ENCODE data around the gene FN1.

The FN1 gene

GRCh38 chr2:215380699-215381098 lies 55.2 kb downstream of the FN1 start:
- DNase-seq: no peak

- no peak for DNase-seq
These were observed 55.9 kb downstream of the FN1 start for GRCh38 chr2:215379948-215380347.

GRCh38 chr2:215379039-215379438 lies 56.8 kb downstream of the FN1 start:
- no peak for DNase-seq

GRCh38 chr2:215378045-215378444 lies 57.8 kb downstream of the FN1 start:
- no peak for DNase-seq

- no peak for DNase-seq
These were observed 58.6 kb downstream of the FN1 start for GRCh38 chr2:215377283-215377682.

GRCh38 chr2:215376103-215376780 lies 59.6 kb downstream of the FN1 start:
- DNase-seq: no peak

GRCh38 chr2:215375467-215375830 lies 60.4 kb downstream of the FN1 start:
- DNase-seq: no peak

- no peak for DNase-seq
These were observed 61.0 kb downstream of the FN1 start for GRCh38 chr2:215374642-215375466.

GRCh38 chr2:215374002-215374401 lies 61.9 kb downstream of the FN1 start:
- no peak for DNase-seq

- DNase-seq: no peak
These were observed 62.8 kb downstream of the FN1 start for GRCh38 chr2:215372968-215373649.

- no peak for DNase-seq
These were observed 63.7 kb downstream of the FN1 start for GRCh38 chr2:215371915-215372897.

GRCh38 chr2:215370112-215370965 lies 65.5 kb downstream of the FN1 start:
- no peak for DNase-seq

GRCh38 chr2:215369181-215369760 lies 66.6 kb downstream of the FN1 start:
- no peak for DNase-seq

GRCh38 chr2:215368493-215368809 lies 67.4 kb downstream of the FN1 start:
- DNase-seq: no peak

GRCh38 chr2:215367662-215368492 lies 68.0 kb downstream of the FN1 start:
- DNase-seq: no peak

- no peak for DNase-seq
These were observed 69.3 kb downstream of the FN1 start for GRCh38 chr2:215366440-215367032.

- DNase-seq: no peak
These were observed 70.6 kb downstream of the FN1 start for GRCh38 chr2:215365184-215365658.

- no peak for DNase-seq
These were observed 71.4 kb downstream of the FN1 start for GRCh38 chr2:215364157-215365155.

All from NCI-H1105 (cell line).